Measurements from ENCODE around the gene SRF. TPM values are rescaled to one million over a fixed set of nuclear protein-coding genes. Genes with fewer than 3 reads are reported as not detected.

Gene SRF
- total RNA-seq, 1 experiment from 2014 or later, result 26.5 TPM

DNA sequence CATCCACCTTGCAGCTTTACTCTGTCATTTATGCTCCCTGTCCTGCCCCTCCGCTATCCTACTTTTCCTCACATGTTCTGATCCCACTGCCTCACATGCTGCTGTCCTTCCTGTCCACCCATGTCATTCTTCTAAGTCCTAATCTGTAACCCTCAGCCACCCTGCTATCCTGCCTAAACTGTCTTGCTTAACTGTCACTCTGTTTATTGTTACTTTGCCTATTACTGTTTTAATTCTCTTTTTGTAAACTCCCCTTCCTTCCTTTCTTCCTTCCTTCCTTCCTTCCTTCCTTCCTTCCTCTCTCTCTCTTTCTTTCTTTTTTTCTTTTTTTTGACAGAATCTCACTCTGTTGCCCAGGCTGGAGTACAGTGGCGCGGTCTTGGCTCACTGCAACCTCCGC lies 12.4 kb downstream of the SRF start:
- DNase-seq (ENCODE audit: low read depth), result no peak

DNA sequence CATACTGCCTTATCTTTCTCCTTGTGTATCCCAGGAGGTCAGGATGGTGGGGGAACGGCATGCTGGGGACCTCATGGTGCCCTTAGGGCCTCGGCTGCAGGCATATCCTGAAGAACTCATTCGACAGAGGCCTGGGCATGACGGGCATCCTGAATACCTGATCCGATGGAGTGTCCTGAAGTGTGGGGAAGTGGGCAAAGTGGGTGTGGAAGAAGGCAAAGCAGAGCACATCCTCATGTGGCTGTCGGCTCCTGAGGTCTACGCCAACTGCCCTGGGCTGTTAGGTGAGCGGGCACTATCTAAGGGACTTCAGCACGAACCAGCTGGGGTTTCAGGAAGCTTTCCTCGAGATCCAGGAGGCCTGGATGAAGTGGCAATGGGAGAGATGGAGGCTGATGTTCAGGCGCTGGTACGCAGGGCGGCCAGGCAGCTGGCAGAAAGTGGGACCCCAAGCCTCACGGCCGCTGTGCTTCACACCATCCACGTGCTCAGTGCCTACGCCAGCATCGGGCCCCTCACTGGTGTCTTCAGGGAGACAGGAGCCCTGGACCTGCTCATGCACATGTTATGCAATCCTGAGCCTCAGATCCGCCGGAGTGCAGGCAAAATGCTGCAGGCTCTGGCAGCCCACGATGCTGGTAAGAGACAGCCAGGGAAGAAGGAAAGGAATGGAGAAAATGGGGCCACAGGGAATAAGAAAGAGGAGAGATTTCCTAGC lies 13.4 kb downstream of the SRF start:
- DNase-seq (ENCODE audit: low read depth), result no peak

DNA sequence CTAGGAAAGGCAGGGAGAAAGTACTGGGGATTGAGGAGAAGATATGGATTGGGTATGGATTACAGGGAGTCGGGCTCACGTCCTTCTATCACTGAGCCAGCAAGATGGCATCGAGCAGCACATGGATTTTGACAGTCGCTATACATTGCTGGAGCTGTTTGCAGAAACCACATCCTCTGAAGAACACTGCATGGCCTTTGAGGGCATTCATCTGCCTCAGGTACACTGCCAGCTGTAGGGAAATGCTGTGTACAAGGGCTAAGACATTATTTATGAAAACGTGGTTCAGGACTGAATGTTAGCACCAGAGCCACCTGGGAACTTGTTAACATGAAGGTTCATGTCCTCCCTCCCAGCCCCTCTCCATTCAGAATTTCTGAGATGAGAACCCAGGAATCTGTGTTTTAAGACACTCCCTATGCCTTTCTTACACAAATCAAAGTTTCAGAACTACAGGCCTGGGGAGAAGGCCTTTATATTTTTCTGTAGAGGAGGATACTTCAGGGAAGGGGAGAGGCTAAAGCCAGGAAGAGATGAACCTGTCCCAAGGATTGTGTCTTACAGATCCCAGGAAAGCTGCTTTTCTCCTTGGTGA lies 14.4 kb downstream of the SRF start:
- no peak for DNase-seq (ENCODE audit: low read depth)

DNA sequence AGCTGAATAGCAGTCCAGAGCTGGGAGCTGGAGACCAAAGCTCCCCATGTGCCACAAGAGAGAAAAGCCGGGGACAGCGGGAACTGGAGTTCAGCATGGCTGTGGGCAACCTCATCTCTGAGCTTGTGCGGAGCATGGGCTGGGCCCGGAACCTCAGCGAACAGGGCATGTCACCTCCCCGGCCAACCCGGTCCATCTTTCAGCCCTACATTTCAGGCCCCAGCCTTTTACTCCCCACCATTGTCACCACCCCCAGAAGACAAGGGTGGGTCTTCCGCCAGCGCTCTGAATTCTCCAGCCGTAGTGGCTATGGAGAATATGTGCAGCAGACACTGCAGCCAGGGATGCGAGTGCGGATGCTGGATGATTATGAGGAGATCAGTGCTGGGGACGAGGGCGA lies 14.9 kb downstream of the SRF start:
- no peak for DNase-seq (ENCODE audit: low read depth)

DNA sequence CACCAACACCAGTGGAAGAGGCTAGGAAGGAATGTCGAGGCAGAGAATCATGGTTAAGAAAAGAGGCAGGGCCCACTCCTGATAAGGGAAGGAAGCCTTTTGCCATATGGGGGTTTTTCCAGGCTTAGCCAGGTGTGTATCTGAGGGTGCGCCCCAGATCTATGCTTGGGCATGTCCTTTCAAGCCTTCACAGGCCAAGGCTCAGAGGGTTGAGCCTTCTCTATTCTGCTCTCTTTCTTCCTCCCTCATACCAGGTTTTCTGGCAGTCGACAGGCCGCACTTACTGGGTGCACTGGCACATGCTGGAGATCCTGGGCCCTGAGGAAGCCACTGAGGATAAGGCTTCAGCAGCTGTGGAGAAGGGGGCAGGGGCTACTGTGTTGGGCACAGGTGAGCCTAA lies 15.6 kb downstream of the SRF start:
- DNase-seq (ENCODE audit: low read depth), result no peak

GRCh38 chr6:43187821-43188220 lies 16.8 kb downstream of the SRF start:
- DNase-seq (ENCODE audit: low read depth), result no peak

- no peak for DNase-seq (ENCODE audit: low read depth)
Measured at GRCh38 chr6:43188426-43188825, 17.4 kb downstream of the SRF start.

DNA sequence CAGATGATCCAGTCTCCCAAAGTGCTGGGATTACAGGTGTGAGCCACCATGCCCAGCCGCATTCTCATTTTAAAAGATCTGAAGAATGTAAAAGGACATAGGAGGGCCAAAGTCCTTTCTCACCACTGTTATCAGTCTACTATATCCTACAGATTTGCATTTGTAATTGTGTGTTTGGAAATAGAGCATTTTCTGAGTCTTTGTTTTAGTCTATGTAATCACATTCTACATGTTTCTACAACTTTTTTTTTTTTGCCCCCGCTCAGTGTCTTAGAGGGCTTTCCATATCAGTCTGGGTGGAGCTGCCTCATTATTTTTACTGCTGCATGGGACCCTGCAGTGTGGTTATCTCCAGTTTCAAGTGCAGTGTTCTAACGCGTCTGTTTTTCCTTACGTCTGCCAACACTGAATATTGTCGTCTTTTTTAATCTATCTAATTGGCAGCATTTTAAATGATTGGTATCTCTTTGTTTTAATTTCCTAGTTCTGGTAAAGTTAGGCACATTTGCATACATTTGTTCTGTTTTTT lies 18.8 kb downstream of the SRF start:
- no peak for DNase-seq (ENCODE audit: low read depth)

- no peak for DNase-seq (ENCODE audit: low read depth)
Measured at GRCh38 chr6:43192911-43193310, 21.8 kb downstream of the SRF start.

DNA sequence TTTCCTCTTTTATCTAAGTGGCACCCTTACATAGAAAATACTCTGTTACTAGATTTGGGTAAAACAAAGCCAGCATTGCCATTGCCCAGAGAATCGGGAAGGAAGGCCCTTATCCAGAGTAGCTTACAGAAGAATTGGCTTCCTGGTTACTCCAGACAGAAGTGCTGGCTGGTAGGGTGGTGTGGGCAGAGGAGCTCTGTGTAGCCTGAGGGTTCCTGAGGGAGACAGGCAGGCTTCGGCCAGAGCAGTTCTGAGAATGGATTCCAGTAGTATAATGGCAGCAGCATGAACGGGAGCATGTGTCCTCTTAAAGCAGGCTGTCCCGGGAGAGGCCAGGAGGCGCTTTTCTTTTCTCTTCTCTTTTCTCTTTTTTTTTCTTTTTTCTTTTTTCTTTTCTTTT lies 22.9 kb downstream of the SRF start:
- DNase-seq (ENCODE audit: low read depth), result no peak

GRCh38 chr6:43196337-43196736 lies 25.3 kb downstream of the SRF start:
- DNase-seq (ENCODE audit: low read depth), result no peak

DNA sequence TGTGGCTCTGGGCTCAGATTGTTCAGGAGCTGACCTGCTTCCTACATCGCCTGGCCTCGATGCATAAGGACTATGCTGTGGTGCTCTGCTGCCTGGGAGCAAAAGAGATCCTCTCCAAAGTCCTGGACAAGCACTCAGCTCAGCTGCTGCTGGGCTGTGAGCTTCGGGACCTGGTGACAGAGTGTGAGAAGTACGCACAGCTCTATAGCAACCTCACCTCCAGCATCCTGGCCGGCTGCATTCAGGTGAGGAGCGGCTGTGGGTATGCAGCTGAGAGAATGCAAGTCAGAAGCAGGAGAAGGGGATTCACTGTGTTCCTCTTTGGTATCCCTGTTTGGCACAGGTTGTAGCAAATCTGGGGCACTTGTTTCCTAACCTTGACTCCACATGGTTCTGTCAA lies 28.8 kb downstream of the SRF start:
- no peak for DNase-seq (ENCODE audit: low read depth)

DNA sequence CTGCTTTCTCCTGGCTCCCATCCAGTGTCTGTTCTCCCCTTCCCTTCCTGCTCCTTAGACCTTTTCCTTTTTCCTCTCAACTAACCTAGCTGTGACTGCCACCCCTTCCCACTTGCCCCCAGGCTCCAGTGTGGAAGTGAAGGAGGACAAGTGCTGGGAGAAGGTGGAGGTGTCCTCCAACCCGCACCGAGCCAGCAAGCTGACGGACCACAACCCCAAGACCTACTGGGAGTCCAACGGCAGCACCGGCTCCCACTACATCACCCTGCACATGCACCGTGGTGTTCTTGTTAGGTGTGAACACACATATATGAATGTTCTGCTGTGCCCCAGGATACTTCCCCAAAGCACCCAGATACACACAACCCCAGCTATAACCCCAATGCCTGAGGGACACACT lies 29.5 kb downstream of the SRF start:
- no peak for DNase-seq (ENCODE audit: low read depth)

DNA sequence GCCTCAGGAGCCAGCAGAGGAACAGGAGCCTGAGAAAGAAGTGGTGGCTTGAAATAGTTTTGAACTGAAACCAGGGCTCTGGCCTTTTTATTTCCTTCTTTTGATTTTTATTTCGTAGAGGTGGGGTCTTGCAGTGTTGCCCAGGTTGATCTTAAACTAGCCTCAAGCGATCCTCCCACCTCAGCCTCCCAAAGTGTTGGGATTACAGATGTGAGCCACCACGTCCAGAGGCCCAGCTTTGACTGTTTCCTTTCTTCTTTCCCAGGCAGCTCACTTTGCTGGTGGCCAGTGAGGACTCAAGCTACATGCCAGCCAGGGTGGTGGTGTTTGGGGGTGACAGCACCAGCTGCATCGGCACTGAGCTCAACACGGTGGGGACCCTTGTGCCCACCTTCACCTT lies 31.4 kb downstream of the SRF start:
- no peak for DNase-seq (ENCODE audit: low read depth)

GRCh38 chr6:43203029-43203717 lies 32.1 kb downstream of the SRF start:
- DNase-seq (ENCODE audit: low read depth), result no peak

- DNase-seq (ENCODE audit: low read depth), result no peak
Measured at GRCh38 chr6:43203718-43204095, 32.6 kb downstream of the SRF start.

- DNase-seq (ENCODE audit: low read depth), result no peak
Measured at GRCh38 chr6:43204271-43205105, 33.4 kb downstream of the SRF start.

GRCh38 chr6:43205849-43206248 lies 34.8 kb downstream of the SRF start:
- DNase-seq (ENCODE audit: low read depth), result no peak

DNA sequence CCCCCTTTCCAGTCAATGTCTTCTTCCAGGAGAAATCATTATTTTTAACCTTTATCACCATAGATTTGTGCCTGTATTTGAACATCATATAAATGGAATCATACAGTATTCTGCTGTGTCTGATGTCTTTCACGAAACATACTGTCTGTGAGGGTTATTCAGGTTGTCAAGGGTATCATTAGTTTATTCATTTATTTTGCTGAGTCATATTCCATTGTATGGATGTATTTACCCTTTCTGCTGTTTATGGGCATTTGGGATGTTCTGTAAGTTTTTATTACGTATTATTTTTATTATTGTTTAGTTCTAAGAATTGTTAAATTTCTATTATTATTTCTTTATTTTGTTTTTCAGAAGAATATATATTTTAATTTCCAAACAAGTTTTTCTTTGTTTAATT lies 36.2 kb downstream of the SRF start:
- no peak for DNase-seq (ENCODE audit: low read depth)

DNA sequence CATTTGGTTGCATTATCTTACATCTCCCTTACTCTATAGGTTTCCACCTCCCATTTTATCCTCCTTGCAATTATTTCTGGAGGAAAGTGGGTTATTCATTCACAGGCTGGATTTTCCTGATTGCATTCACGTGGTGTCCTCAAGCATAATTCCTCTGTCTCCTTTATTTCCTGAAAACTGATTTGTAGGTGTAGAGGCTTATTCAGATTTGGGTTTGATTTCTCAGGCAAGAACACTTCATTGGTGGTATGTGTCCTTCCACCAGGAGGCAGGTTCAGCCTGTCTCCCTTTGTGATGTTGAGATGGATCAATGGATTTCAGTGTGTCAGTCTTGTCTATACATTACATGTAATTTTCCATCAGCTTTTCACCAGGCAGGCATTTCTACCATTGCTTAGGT lies 40.9 kb downstream of the SRF start:
- no peak for DNase-seq (ENCODE audit: low read depth)

DNA sequence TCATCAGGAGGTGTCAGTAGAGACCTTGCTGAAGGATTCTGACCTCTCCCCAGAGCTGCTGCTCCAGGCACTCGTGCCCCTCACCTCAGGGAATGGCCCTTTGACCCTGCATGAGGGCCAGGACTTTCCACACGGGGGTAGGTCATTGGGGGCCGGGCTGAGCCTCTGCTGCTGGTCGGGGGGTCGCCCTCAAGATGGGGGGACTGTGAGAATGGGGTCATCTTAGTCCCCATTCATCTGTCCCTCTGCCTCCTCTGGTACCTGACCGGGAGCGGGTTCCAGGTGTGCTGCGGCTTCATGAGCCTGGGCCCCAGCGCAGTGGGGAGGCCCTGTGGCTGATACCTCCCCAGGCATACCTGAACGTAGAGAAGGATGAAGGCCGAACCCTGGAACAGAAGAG lies 42.4 kb downstream of the SRF start:
- no peak for DNase-seq (ENCODE audit: low read depth)

DNA sequence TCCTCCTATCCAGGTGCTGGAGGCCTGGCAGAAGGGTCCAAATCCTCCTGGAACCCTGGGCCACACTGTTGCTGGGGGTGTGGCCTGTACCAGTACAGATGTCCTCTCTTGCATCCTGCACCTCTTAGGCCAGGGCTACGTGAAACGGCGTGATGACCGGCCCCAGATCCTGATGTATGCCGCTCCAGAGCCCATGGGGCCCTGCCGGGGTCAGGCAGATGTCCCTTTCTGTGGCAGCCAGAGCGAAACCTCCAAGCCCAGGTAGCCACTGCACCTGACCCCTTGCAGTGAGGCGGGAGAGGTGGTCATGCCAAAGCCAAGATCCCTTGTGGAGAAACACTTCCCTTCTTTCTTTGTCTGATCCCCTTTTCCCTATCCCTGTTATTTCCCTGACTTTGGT lies 44.0 kb downstream of the SRF start:
- no peak for DNase-seq (ENCODE audit: low read depth)

Data from M059J (cell line).